AG09309 (cell line): ENCODE data around the gene BCL2.

Experiments
- DNase-seq: peaks from one replicate; pipeline ENCODE4 v3.0.0-alpha.2; 2010; ENCODE audit warnings: low read depth
- H3K4me3 ChIP-seq: 2 replicates; pipeline ENCODE4 v1.5.1; 2011; ENCODE audit warnings: mild to moderate bottlenecking, low read depth, low read length, moderate library complexity; ENCODE audit not compliant: control insufficient read depth
- CTCF ChIP-seq: IDR thresholded peaks from 2 replicates; pipeline ENCODE4 v1.5.1; 2011; ENCODE audit warnings: mild to moderate bottlenecking, low read depth, low read length, inconsistent platforms; ENCODE audit not compliant: insufficient read depth, control insufficient read depth; ENCODE audit errors: missing control alignments

BCL2 gene

GRCh38 chr18:63157293-63158011 lies 162.1 kb downstream of the BCL2 start:
- no peak overlapping the region for H3K4me3 ChIP-seq
- DNase-seq: no peak
- TF ChIP-seq CTCF: no peak

- no peak for DNase-seq
- TF ChIP-seq CTCF: no peak
- H3K4me3 ChIP-seq: no peak overlapping the region
Measured at GRCh38 chr18:63155910-63156773, 163.4 kb downstream of the BCL2 start.

GRCh38 chr18:63155169-63155852 lies 164.3 kb downstream of the BCL2 start:
- TF ChIP-seq CTCF: peak; percentile 60
- no peak overlapping the region for H3K4me3 ChIP-seq
- DNase-seq: no peak

GRCh38 chr18:63154350-63155152 lies 165.0 kb downstream of the BCL2 start:
- no peak for TF ChIP-seq CTCF
- H3K4me3 ChIP-seq: no peak overlapping the region
- no peak for DNase-seq

DNA sequence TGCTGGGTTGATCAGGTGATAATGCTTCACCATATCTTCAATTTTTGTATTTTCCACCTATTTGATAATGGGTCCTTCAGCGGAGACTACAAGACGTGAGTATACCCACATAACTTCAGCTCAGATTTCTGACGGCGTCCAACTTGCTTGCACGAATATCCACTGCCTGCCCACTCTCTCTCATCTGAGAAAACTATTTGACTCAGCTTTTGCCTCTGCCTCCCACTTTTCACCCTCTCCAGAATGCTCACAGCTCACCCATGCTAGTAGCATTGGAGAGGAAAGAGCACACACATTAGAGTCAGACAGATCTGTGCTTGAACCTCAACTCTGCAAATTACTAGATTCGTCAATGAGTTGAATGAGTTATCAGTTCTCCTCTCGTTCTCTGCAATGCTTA lies 166.8 kb downstream of the BCL2 start:
- no peak for TF ChIP-seq CTCF
- H3K4me3 ChIP-seq: no peak overlapping the region
- DNase-seq: no peak

- no peak for TF ChIP-seq CTCF
- no peak for DNase-seq
- no peak overlapping the region for H3K4me3 ChIP-seq
Measured at GRCh38 chr18:63152096-63152495, 167.5 kb downstream of the BCL2 start.
